HCT116 (cell line): ENCODE measurements around the gene FLVCR2. TPM values are rescaled to one million over a fixed set of nuclear protein-coding genes. Genes with fewer than 3 reads are reported as not detected.

Experiments
- ATAC-seq: fragments of 200-7000 bp; cut with Tn5 transposase; 2 replicates; pipeline ENCODE4 v1.9.1; 2020; ENCODE audit warnings: mild to moderate bottlenecking, moderate library complexity
- BruUV-seq: library from RNA; stranded (reverse); fragments of 400-500 nt; replicated peaks from 2 replicates; lab custom pipeline; 2021; lab: Mats Ljungman, UMichigan
- CTCF ChIA-PET: fragments of 300-600 bp; sonication (Branson Sonifier 250); formaldehyde crosslinking; loops from one replicate; lab custom pipeline; 2021; ENCODE audit warnings: antibody characterized with exemption; lab: Charles Lee
- POLR2A ChIA-PET: fragments of 300-600, 350-600 bp; sonication (Branson Sonifier 250); formaldehyde crosslinking; loops from one replicate; lab custom pipeline; 2021; ENCODE audit warnings: antibody characterized with exemption; lab: Charles Lee
- RAD21 ChIA-PET, 2 experiments: fragments of 300-600 bp; sonication (Branson Sonifier 250); formaldehyde crosslinking; loops; one replicate each; lab custom pipeline; 2023; ENCODE audit warnings: low total read pairs in 2 of 2; ENCODE audit not compliant: uncharacterized antibody in 2 of 2, unreplicated experiment in 2 of 2, low non-redundant PET in 1 of 2; lab: Charles Lee
- DNase-seq: peaks from one replicate; pipeline ENCODE4 v3.0.0-alpha.2; 2010; ENCODE audit warnings: low read depth, low spot score
- H2AFZ ChIP-seq: fragments of 200-600 bp; shearing (Covaris generic), sonication (generic); 2 replicates; pipeline ENCODE4 v1.6.1; 2017; ENCODE audit warnings: low read depth, mixed run types, mixed read lengths, antibody characterized with exemption, low read length; ENCODE audit not compliant: poor library complexity, severe bottlenecking
- H3K27ac ChIP-seq: 2 replicates; pipeline ENCODE4 v1.5.1; 2012; ENCODE audit warnings: low read depth, low read length
- H3K27me3 ChIP-seq: fragments of 200-600 bp; sonication (generic); 2 replicates; pipeline ENCODE4 v1.6.1; 2016; ENCODE audit warnings: mixed run types, low read length, mixed read lengths; ENCODE audit not compliant: insufficient read depth
- H3K36me3 ChIP-seq, 2 experiments: fragments of 200-500 bp in 1 of 2; fragments of 200-600 bp in 1 of 2; sonication (Bioruptor generic) in 1 of 2; sonication (generic) in 1 of 2; 2 replicates each; pipeline versions ENCODE4 v1.5.1 to v1.6.1; 2014 to 2016; ENCODE audit warnings: low read length in 2 of 2, inconsistent platforms in 1 of 2, mixed read lengths in 1 of 2, mixed run types in 1 of 2; ENCODE audit not compliant: insufficient read depth in 2 of 2, control insufficient read depth in 1 of 2
- H3K4me1 ChIP-seq, 2 experiments: fragments of 200-600 bp in 1 of 2; sonication (generic) in 1 of 2; 2 replicates each; pipeline versions ENCODE4 v1.5.1 to v1.6.1; 2012 to 2017; ENCODE audit warnings: low read length in 2 of 2, inconsistent platforms in 1 of 2, mild to moderate bottlenecking in 1 of 2, mixed read lengths in 1 of 2, mixed run types in 1 of 2, moderate library complexity in 1 of 2; ENCODE audit not compliant: insufficient read depth in 2 of 2, control insufficient read depth in 1 of 2
- H3K4me2 ChIP-seq: fragments of 200-600 bp; sonication (generic); 2 replicates; pipeline ENCODE4 v1.6.1; 2017; ENCODE audit warnings: mixed run types, low read length, mixed read lengths
- H3K4me3 ChIP-seq, 2 experiments: fragments of 200-600 bp in 1 of 2; sonication (generic) in 1 of 2; replicated peaks in 1 of 2; 2 replicates each; pipeline ENCODE4 v1.5.1; 2011 to 2016; ENCODE audit warnings: low read length in 2 of 2, control low read depth in 1 of 2, low read depth in 1 of 2, mild to moderate bottlenecking in 1 of 2, mixed read lengths in 1 of 2, mixed run types in 1 of 2
- H3K79me2 ChIP-seq: fragments of 200-600 bp; sonication (generic); 2 replicates; pipeline ENCODE4 v1.6.1; 2017; ENCODE audit warnings: mild to moderate bottlenecking, mixed run types, low read length, moderate library complexity, mixed read lengths; ENCODE audit not compliant: insufficient read depth
- H3K9ac ChIP-seq: fragments of 200-600 bp; sonication (generic); 2 replicates; pipeline ENCODE4 v1.6.1; 2016; ENCODE audit warnings: low read length, mixed read lengths
- H3K9me2 ChIP-seq: fragments of 200-600 bp; sonication (generic), shearing (Covaris generic); 2 replicates; pipeline ENCODE4 v1.6.1; 2017; ENCODE audit warnings: mixed run types, mild to moderate bottlenecking, moderate library complexity; ENCODE audit not compliant: insufficient read depth
- H3K9me3 ChIP-seq, 2 experiments: fragments of 200-500 bp in 1 of 2; fragments of 200-600 bp in 1 of 2; sonication (Bioruptor generic) in 1 of 2; sonication (generic) in 1 of 2; 2 replicates each; pipeline ENCODE4 v1.6.1; 2014 to 2017; ENCODE audit warnings: low read length in 2 of 2, mixed read lengths in 2 of 2, inconsistent platforms in 1 of 2, low read depth in 1 of 2, mild to moderate bottlenecking in 1 of 2, mixed run types in 1 of 2, moderate library complexity in 1 of 2; ENCODE audit not compliant: control insufficient read depth in 1 of 2, insufficient read depth in 1 of 2
- H4K20me1 ChIP-seq: fragments of 200-600 bp; sonication (generic), shearing (Covaris generic); 2 replicates; pipeline ENCODE4 v1.6.1; 2017; ENCODE audit warnings: mixed run types, mild to moderate bottlenecking, moderate library complexity; ENCODE audit not compliant: insufficient read depth
- CBX3 ChIP-seq: IDR thresholded peaks from 2 replicates; pipeline ENCODE4 v1.6.1; 2012; ENCODE audit warnings: low read depth
- CEBPB ChIP-seq: IDR thresholded peaks from 2 replicates; pipeline ENCODE4 v1.6.1; 2012; ENCODE audit warnings: low read depth
- EGR1 ChIP-seq: IDR thresholded peaks from 2 replicates; pipeline ENCODE4 v1.6.1; 2012; ENCODE audit warnings: low read depth
- ELF1 ChIP-seq: IDR thresholded peaks from 2 replicates; pipeline ENCODE4 v1.6.1; 2012; ENCODE audit warnings: low read depth, borderline replicate concordance
- JUND ChIP-seq: IDR thresholded peaks from 2 replicates; pipeline ENCODE4 v1.6.1; 2012
- POLR2A ChIP-seq: IDR thresholded peaks from 2 replicates; pipeline ENCODE4 v1.7.0; 2011; ENCODE audit warnings: borderline replicate concordance; ENCODE audit not compliant: insufficient read depth, insufficient read length; ENCODE audit errors: extremely low read depth
- RAD21 ChIP-seq: IDR thresholded peaks from 2 replicates; pipeline ENCODE4 v1.6.1; 2012; ENCODE audit warnings: low read depth, mild to moderate bottlenecking
- SIN3A ChIP-seq: IDR thresholded peaks from 2 replicates; pipeline ENCODE4 v1.6.1; 2012; ENCODE audit warnings: low read depth
- SRF ChIP-seq: IDR thresholded peaks from 2 replicates; pipeline ENCODE4 v1.6.1; 2012; ENCODE audit warnings: low read depth
- ZFX ChIP-seq: fragments of 450-650 bp; IDR thresholded peaks from 2 replicates; pipeline ENCODE4 v1.6.1; 2017
- intact Hi-C: fragments of 100-400 bp; cut with micrococcal nuclease; formaldehyde crosslinking; loops from 2 replicates; pipeline ENCODE4 v1.10.0; 2022
- total RNA-seq: library from RNA; stranded (reverse); gene quantifications from one replicate; pipeline ENCODE4 v1.2.1, GENCODE V29; 2021; ENCODE audit not compliant: unreplicated experiment
- TF ChIP-seq, protein P1 (sequence below): IDR thresholded peaks from 2 replicates; pipeline ENCODE4 v1.6.1; 2012
- TF ChIP-seq, protein P2 (sequence below): IDR thresholded peaks from 2 replicates; pipeline ENCODE4 v1.6.1; 2011; ENCODE audit warnings: mild to moderate bottlenecking, low read length, moderate library complexity; ENCODE audit not compliant: insufficient replicate concordance; ENCODE audit errors: extremely low read depth
- TF ChIP-seq, protein P3 (sequence below), 3 experiments: fragments of 200-600 bp in 1 of 3; sonication (generic) in 1 of 3; IDR thresholded peaks in 2 of 3; conservative IDR thresholded peaks in 1 of 3; 2 replicates each; pipeline ENCODE4 v1.5.1; 2012 to 2017; ENCODE audit warnings: low read depth in 2 of 3, low read length in 2 of 3, antibody characterized with exemption in 1 of 3, borderline replicate concordance in 1 of 3, control low read depth in 1 of 3, mild to moderate bottlenecking in 1 of 3, mixed read lengths in 1 of 3, mixed run types in 1 of 3, moderate library complexity in 1 of 3; ENCODE audit not compliant: insufficient read depth in 1 of 3

The FLVCR2 gene
- total RNA-seq, 1 experiment from 2014 or later: 0.84 TPM

DNA sequence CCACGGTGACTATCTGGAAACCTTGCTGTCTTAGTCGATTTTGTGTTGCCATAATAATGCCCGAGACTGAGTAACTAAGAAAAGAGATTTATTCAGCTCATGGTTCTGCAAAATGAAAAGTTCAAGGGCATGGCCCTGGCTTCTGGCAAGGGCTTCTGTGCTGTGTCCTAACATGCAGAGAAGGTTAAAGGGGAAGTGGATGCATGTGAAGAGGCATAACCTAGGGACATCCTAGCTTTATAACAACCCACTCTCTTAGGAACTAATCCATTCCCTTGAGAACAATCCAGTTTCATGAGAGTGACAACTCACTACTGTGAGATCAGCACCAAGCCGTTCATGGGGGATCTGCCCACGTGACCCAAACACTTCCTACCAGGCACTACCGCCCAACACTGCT, 11.5 kb downstream of the FLVCR2 start:
- no peak for DNase-seq
- ChIA-PET POLR2A (no interaction called here), RAD21 (no interaction called here), CTCF (interaction anchor here (1.6 kb wide), 1 partner anchor 12 kb away, joined by 7 read pairs; the partner anchor contains the start of gene FLVCR2)
- Histone ChIP-seq H3K27ac (no peak overlapping the region), H4K20me1 (no peaks in the 10 kb centered on the region), H3K9me2 (no peaks in the 10 kb centered on the region), H3K4me1 (no peaks in the 10 kb centered on the region), H3K4me3 (no peak overlapping the region), H3K9ac (no peak overlapping the region), H2AFZ (no peak overlapping the region), H3K9me3 (no peaks in the 10 kb centered on the region), H3K36me3 (no peaks in the 10 kb centered on the region), H3K27me3 (no peaks in the 10 kb centered on the region), H3K4me2 (no peak overlapping the region), H3K79me2 (no peaks in the 10 kb centered on the region)
- BruUV-seq: no TSS peak
- intact Hi-C loops: no loop called here
- ATAC-seq: no peak
- TF ChIP-seq CBX3 (no peak), JUND (no peak), ZFX (no peak), POLR2A (no peak), CEBPB (no peak), SIN3A (no peak), EGR1 (no peak), RAD21 (no peak), SRF (no peak), ELF1 (no peak)
- TF ChIP-seq, protein P1, sequence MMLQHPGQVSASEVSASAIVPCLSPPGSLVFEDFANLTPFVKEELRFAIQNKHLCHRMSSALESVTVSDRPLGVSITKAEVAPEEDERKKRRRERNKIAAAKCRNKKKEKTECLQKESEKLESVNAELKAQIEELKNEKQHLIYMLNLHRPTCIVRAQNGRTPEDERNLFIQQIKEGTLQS: no peak

DNA sequence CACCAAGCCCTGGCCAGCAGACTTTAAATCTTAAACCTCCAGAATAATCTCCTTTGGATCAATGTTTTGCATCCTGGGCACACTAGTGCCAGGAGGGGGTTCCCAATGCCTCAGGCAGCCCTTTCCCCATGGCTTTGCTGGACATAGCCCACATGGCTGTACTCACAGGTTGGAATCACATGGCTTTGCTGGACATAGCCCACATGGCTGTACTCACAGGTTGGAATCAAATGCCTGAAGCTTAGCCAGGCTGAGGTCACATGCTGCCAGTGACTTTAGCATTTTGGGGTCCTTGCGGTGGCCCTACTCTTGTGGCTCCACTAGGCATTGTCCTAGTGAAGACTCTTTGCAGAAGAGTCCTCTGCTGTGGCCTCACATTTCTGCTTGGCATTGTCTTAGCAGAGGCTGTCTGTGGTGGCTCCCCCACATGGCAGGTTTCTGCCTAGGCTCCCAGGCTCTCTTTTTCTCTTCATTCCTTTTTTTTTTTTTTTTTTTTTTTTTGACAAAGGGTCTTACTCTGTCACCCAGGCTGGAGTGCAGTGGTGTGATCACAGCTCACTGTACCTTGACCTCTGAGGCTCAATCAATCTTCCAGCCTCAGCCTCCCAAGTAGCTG, 13.0 kb downstream of the FLVCR2 start:
- BruUV-seq: no TSS peak
- H3K27me3 ChIP-seq: no peaks in the 10 kb centered on the region
- H3K4me1 ChIP-seq: no peaks in the 10 kb centered on the region
- ChIA-PET CTCF (no interaction called here), POLR2A (no interaction called here), RAD21 (no interaction called here)
- TF ChIP-seq, protein P2, sequence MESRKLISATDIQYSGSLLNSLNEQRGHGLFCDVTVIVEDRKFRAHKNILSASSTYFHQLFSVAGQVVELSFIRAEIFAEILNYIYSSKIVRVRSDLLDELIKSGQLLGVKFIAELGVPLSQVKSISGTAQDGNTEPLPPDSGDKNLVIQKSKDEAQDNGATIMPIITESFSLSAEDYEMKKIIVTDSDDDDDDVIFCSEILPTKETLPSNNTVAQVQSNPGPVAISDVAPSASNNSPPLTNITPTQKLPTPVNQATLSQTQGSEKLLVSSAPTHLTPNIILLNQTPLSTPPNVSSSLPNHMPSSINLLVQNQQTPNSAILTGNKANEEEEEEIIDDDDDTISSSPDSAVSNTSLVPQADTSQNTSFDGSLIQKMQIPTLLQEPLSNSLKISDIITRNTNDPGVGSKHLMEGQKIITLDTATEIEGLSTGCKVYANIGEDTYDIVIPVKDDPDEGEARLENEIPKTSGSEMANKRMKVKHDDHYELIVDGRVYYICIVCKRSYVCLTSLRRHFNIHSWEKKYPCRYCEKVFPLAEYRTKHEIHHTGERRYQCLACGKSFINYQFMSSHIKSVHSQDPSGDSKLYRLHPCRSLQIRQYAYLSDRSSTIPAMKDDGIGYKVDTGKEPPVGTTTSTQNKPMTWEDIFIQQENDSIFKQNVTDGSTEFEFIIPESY: no peak
- no peak for TF ChIP-seq POLR2A
- TF ChIP-seq, protein P3, sequence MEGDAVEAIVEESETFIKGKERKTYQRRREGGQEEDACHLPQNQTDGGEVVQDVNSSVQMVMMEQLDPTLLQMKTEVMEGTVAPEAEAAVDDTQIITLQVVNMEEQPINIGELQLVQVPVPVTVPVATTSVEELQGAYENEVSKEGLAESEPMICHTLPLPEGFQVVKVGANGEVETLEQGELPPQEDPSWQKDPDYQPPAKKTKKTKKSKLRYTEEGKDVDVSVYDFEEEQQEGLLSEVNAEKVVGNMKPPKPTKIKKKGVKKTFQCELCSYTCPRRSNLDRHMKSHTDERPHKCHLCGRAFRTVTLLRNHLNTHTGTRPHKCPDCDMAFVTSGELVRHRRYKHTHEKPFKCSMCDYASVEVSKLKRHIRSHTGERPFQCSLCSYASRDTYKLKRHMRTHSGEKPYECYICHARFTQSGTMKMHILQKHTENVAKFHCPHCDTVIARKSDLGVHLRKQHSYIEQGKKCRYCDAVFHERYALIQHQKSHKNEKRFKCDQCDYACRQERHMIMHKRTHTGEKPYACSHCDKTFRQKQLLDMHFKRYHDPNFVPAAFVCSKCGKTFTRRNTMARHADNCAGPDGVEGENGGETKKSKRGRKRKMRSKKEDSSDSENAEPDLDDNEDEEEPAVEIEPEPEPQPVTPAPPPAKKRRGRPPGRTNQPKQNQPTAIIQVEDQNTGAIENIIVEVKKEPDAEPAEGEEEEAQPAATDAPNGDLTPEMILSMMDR (IDR thresholded peaks at IDR 0.05 in 2 of 3, conservative IDR thresholded peaks at IDR 0.05 in 1 of 3; ENCODE audit: borderline replicate concordance in 1 of 3, insufficient read depth in 1 of 3, low read depth in 2 of 3, low read length in 2 of 3): peak in 1 of 3 experiments; percentile 18; a peak in 1 of 6 replicates
- no peak overlapping the region for H3K9ac ChIP-seq
- no peaks in the 10 kb centered on the region for H3K9me3 ChIP-seq
- H2AFZ ChIP-seq: no peak overlapping the region
- no peaks in the 10 kb centered on the region for H4K20me1 ChIP-seq
- no peaks in the 10 kb centered on the region for H3K79me2 ChIP-seq
- no peak overlapping the region for H3K27ac ChIP-seq
- H3K36me3 ChIP-seq: no peaks in the 10 kb centered on the region
- H3K4me2 ChIP-seq: no peak overlapping the region
- no peaks in the 10 kb centered on the region for H3K9me2 ChIP-seq
- intact Hi-C loops: no loop called here
- DNase-seq (no peak), ATAC-seq (no peak)
- no peak overlapping the region for H3K4me3 ChIP-seq
